ENCODE results near the gene ST6GALNAC5. TPM values are rescaled to one million over a fixed set of nuclear protein-coding genes. Genes with fewer than 3 reads are reported as not detected.

Gene ST6GALNAC5
- total and polyA plus RNA-seq, 7 donors = under 0.01 to 44.7 (median 5.6) TPM; not detected in 1

DNA sequence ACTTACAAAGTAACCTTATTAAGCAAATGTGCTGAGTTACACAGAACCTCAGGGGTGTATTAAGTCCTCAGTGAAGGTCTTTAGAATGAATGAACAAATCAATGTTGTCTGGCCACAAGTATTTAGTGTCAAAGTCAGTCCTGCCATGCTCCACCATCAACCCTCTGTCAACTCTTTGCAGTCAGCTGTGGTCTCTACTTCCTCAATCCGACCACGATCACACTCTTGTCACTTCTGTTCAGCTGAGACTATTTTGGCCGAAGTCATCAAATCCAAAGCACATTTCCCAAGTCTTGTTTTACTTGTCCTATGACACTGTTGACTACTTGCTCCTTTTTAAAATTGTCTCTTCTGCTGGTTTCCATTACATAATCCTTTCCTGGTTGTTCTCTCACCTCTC lies 173.5 kb downstream of the ST6GALNAC5 start:
- DNase-seq = no peak
- Histone ChIP-seq H3K27me3 (no peaks in the 10 kb centered on the region), H3K36me3 (no peaks in the 10 kb centered on the region), H3K4me1 (peaks cover 0 to 32% (median 27%) of the 10 kb centered on the region in 4 donors), H3K27ac (no peak overlapping the region), H3K4me3 (no peak overlapping the region), H3K9me3 (no peaks in the 10 kb centered on the region)
- intact Hi-C loops (cut with DNase I) = no loop called here
- WGBS, 2 donors = 49 to 80% methylated on average over 3 of the region's 3 CpGs
- TF ChIP-seq POLR2AphosphoS5 (IDR thresholded peaks at IDR 0.05) (no peak), EP300 (IDR thresholded peaks at IDR 0.05) (no peak), POLR2A (IDR thresholded peaks at IDR 0.05) (no peak)
- TF ChIP-seq, protein P1, sequence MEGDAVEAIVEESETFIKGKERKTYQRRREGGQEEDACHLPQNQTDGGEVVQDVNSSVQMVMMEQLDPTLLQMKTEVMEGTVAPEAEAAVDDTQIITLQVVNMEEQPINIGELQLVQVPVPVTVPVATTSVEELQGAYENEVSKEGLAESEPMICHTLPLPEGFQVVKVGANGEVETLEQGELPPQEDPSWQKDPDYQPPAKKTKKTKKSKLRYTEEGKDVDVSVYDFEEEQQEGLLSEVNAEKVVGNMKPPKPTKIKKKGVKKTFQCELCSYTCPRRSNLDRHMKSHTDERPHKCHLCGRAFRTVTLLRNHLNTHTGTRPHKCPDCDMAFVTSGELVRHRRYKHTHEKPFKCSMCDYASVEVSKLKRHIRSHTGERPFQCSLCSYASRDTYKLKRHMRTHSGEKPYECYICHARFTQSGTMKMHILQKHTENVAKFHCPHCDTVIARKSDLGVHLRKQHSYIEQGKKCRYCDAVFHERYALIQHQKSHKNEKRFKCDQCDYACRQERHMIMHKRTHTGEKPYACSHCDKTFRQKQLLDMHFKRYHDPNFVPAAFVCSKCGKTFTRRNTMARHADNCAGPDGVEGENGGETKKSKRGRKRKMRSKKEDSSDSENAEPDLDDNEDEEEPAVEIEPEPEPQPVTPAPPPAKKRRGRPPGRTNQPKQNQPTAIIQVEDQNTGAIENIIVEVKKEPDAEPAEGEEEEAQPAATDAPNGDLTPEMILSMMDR (IDR thresholded peaks at IDR 0.05) = no peak

DNA sequence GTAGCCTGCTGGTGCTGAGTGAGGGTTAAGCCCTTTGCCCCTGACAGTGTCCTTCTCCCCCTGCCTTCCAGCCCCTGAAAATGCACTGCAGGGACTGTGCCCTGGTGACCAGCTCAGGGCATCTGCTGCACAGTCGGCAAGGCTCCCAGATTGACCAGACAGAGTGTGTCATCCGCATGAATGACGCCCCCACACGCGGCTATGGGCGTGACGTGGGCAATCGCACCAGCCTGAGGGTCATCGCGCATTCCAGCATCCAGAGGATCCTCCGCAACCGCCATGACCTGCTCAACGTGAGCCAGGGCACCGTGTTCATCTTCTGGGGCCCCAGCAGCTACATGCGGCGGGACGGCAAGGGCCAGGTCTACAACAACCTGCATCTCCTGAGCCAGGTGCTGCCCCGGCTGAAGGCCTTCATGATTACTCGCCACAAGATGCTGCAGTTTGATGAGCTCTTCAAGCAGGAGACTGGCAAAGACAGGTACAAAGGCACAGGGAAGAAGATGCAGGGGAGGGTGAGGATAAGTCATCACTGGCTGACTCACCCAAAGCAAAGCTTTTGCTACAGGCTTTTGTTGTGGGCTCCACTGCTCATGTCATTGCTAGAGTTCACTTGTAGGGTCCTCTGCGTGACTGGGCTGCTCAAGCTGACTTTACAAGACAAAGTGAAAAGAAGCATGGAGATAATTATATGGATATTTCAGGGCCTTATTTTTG lies 177.0 kb downstream of the ST6GALNAC5 start:
- no peaks in the 10 kb centered on the region for H3K9me3 ChIP-seq
- no peak overlapping the region for H3K27ac ChIP-seq
- no peaks in the 10 kb centered on the region for H3K36me3 ChIP-seq
- WGBS, 2 donors = 92 to 93% methylated on average over 20 of the region's 20 CpGs
- peaks cover 0 to 14% (median 12%) of the 10 kb centered on the region in 4 donors for H3K4me1 ChIP-seq
- no peak overlapping the region for H3K4me3 ChIP-seq
- no peaks in the 10 kb centered on the region for H3K27me3 ChIP-seq
- TF ChIP-seq EP300 (IDR thresholded peaks at IDR 0.05) (no peak), POLR2AphosphoS5 (IDR thresholded peaks at IDR 0.05) (no peak), POLR2A (IDR thresholded peaks at IDR 0.05) (no peak)
- TF ChIP-seq, protein P1 (IDR thresholded peaks at IDR 0.05) = no peak
- intact Hi-C loops (cut with DNase I) = no loop called here
- no peak for DNase-seq

GRCh38 chr1:77047575-77047974 lies 180.3 kb downstream of the ST6GALNAC5 start:
- WGBS, 2 donors = 95% methylated on average over 1 of the region's 1 CpG
- H3K9me3 ChIP-seq = no peaks in the 10 kb centered on the region
- no peaks in the 10 kb centered on the region for H3K36me3 ChIP-seq
- intact Hi-C loops (cut with DNase I) = no loop called here
- peaks cover 0 to 15% (median 0%) of the 10 kb centered on the region in 4 donors for H3K4me1 ChIP-seq
- no peak overlapping the region for H3K4me3 ChIP-seq
- no peak for DNase-seq
- TF ChIP-seq POLR2A (IDR thresholded peaks at IDR 0.05) = no peak
- TF ChIP-seq, protein P1 (IDR thresholded peaks at IDR 0.05) = no peak
- no peak for TF ChIP-seq POLR2AphosphoS5 (IDR thresholded peaks at IDR 0.05)
- TF ChIP-seq EP300 (IDR thresholded peaks at IDR 0.05) = no peak
- no peak overlapping the region for H3K27ac ChIP-seq
- no peaks in the 10 kb centered on the region for H3K27me3 ChIP-seq

GRCh38 chr1:77047978-77048614 lies 180.8 kb downstream of the ST6GALNAC5 start:
- Histone ChIP-seq H3K27ac (no peak overlapping the region), H3K4me3 (no peak overlapping the region), H3K9me3 (no peaks in the 10 kb centered on the region), H3K4me1 (peaks cover 0 to 15% (median 0%) of the 10 kb centered on the region in 4 donors), H3K27me3 (no peaks in the 10 kb centered on the region), H3K36me3 (no peaks in the 10 kb centered on the region)
- no peak for DNase-seq
- TF ChIP-seq POLR2A (IDR thresholded peaks at IDR 0.05) (no peak), EP300 (IDR thresholded peaks at IDR 0.05) (no peak), POLR2AphosphoS5 (IDR thresholded peaks at IDR 0.05) (no peak)
- TF ChIP-seq, protein P1 (IDR thresholded peaks at IDR 0.05) = no peak
- 47 to 73% methylated on average over 3 of the region's 3 CpGs for WGBS, 2 donors
- intact Hi-C loops (cut with DNase I) = no loop called here

Data from sigmoid colon (tissue), 7 donors.